Fibroblast of lung (primary cell): ENCODE data around the gene SLC22A4. TPM values are rescaled to one million over a fixed set of nuclear protein-coding genes. Genes with fewer than 3 reads are reported as not detected.

ENCODE experiments used
- DNase-seq, 2 donors: peaks; one replicate each; pipeline versions ENCODE4 v3.0.0 to v3.0.0-alpha.2; 2010; ENCODE audit warnings: low read depth in 2 of 2
- H2AFZ ChIP-seq: 2 replicates; pipeline ENCODE4 v1.5.1; 2012; ENCODE audit warnings: low read length, control low read depth, inconsistent platforms
- H3K27ac ChIP-seq: 2 replicates; pipeline ENCODE4 v1.5.1; 2011; ENCODE audit warnings: low read length, control low read depth; ENCODE audit not compliant: insufficient read depth
- H3K27me3 ChIP-seq: 2 replicates; pipeline ENCODE4 v1.5.1; 2011; ENCODE audit warnings: mild to moderate bottlenecking, low read length; ENCODE audit not compliant: control insufficient read depth, insufficient read depth
- H3K36me3 ChIP-seq: 2 replicates; pipeline ENCODE4 v1.5.1; 2011; ENCODE audit warnings: low read length; ENCODE audit not compliant: control insufficient read depth, insufficient read depth
- H3K4me1 ChIP-seq: 2 replicates; pipeline ENCODE4 v1.5.1; 2011; ENCODE audit warnings: low read length; ENCODE audit not compliant: control insufficient read depth, insufficient read depth; ENCODE audit errors: extremely low read depth
- H3K4me2 ChIP-seq: 2 replicates; pipeline ENCODE4 v1.5.1; 2011; ENCODE audit warnings: low read length, control low read depth; ENCODE audit not compliant: insufficient read depth; ENCODE audit errors: extremely low read depth
- H3K4me3 ChIP-seq, 4 experiments: fragments of 200-600 bp in 1 of 4; sonication (generic) in 1 of 4; replicated peaks in 1 of 4; 2 replicates each; pipeline ENCODE4 v1.5.1; 2011 to 2016; ENCODE audit warnings: low read length in 4 of 4, low read depth in 3 of 4, mild to moderate bottlenecking in 3 of 4, control low read depth in 2 of 4, inconsistent platforms in 1 of 4, mixed read lengths in 1 of 4; ENCODE audit not compliant: insufficient read depth in 1 of 4; ENCODE audit errors: control extremely low read depth in 1 of 4
- H3K79me2 ChIP-seq: 2 replicates; pipeline ENCODE4 v1.5.1; 2012; ENCODE audit warnings: mild to moderate bottlenecking, low read length, inconsistent platforms; ENCODE audit not compliant: control insufficient read depth, insufficient read depth
- H3K9ac ChIP-seq: 2 replicates; pipeline ENCODE4 v1.5.1; 2011; ENCODE audit warnings: mild to moderate bottlenecking, low read length, control low read depth; ENCODE audit not compliant: insufficient read depth
- H3K9me3 ChIP-seq: 2 replicates; pipeline ENCODE4 v1.5.1; 2012; ENCODE audit warnings: low read depth, low read length; ENCODE audit not compliant: control insufficient read depth, insufficient read depth
- H4K20me1 ChIP-seq: 2 replicates; pipeline ENCODE4 v1.5.1; 2011; ENCODE audit warnings: low read length; ENCODE audit not compliant: control insufficient read depth, insufficient read depth; ENCODE audit errors: extremely low read depth
- CTCF ChIP-seq, 2 donors: IDR thresholded peaks in 1 of 2; conservative IDR thresholded peaks in 1 of 2; 1 replicate in 1 of 2; 2 replicates in 1 of 2; pipeline ENCODE4 v1.5.1; 2011 to 2012; ENCODE audit warnings: low read length in 2 of 2, control low read depth in 1 of 2, inconsistent platforms in 1 of 2, low read depth in 1 of 2, mild to moderate bottlenecking in 1 of 2
- EZH2 ChIP-seq: IDR thresholded peaks from 2 replicates; pipeline ENCODE4 v1.5.1; 2012; ENCODE audit warnings: low read length, control low read depth, mild to moderate bottlenecking; ENCODE audit errors: missing control alignments
- polyA plus RNA-seq, 2 donors: library from polyadenylated mRNA; depleted of rRNA in 1 of 2; stranded (reverse) in 1 of 2; unstranded in 1 of 2; fragments of >200 nt; gene quantifications; 2 replicates each; pipeline ENCODE4 v1.2.1, GENCODE V29; 2011 to 2012; ENCODE audit warnings: missing spikeins in 1 of 2
- total RNA-seq: library from RNA; depleted of rRNA; stranded (reverse); fragments of >200 nt; gene quantifications from 2 replicates; pipeline ENCODE4 v1.2.1, GENCODE V29; 2014

Gene SLC22A4
- total and polyA plus RNA-seq, 2 donors (not counting 1 experiment from before 2014, with no cell fraction given), result 1.1 to 4.1 TPM

- peak; percentile 94 for DNase-seq
- Histone ChIP-seq H3K9ac (peak overlapping the region; percentile 54), H3K27ac (peak overlapping the region; percentile 98), H3K9me3 (no peaks in the 10 kb centered on the region), H4K20me1 (no peaks in the 10 kb centered on the region), H3K4me2 (peak overlapping the region; percentile 63), H3K27me3 (no peaks in the 10 kb centered on the region), H3K4me1 (peaks cover 60% of the 10 kb centered on the region), H3K36me3 (peaks cover 19% of the 10 kb centered on the region), H3K4me3 (no peak overlapping the region), H3K79me2 (peaks cover 6% of the 10 kb centered on the region), H2AFZ (no peak overlapping the region)
- TF ChIP-seq CTCF (conservative IDR thresholded peaks at IDR 0.05 in 1 of 2, IDR thresholded peaks at IDR 0.05 in 1 of 2; ENCODE audit: low read depth in 1 of 2, low read length in 2 of 2), result no peak
- TF ChIP-seq EZH2, result no peak
These were observed 28.7 kb upstream of the SLC22A4 start for GRCh38 chr5:132265336-132266030.

- Histone ChIP-seq H3K36me3 (peaks cover 19% of the 10 kb centered on the region), H2AFZ (peak overlapping the region; percentile 7), H3K9me3 (no peaks in the 10 kb centered on the region), H3K9ac (peak overlapping the region; percentile 48), H3K4me3 (no peak overlapping the region), H3K4me1 (peaks cover 52% of the 10 kb centered on the region), H3K79me2 (peaks cover 4% of the 10 kb centered on the region), H4K20me1 (no peaks in the 10 kb centered on the region), H3K27me3 (no peaks in the 10 kb centered on the region), H3K4me2 (peak overlapping the region; percentile 63), H3K27ac (peak overlapping the region; percentile 98)
- TF ChIP-seq CTCF (conservative IDR thresholded peaks at IDR 0.05 in 1 of 2, IDR thresholded peaks at IDR 0.05 in 1 of 2; ENCODE audit: low read depth in 1 of 2, low read length in 2 of 2) (no peak), EZH2 (no peak)
- DNase-seq, result no peak
These were observed 28.0 kb upstream of the SLC22A4 start for GRCh38 chr5:132266031-132266835.

- Histone ChIP-seq H3K9ac (no peak overlapping the region), H3K36me3 (peaks cover 19% of the 10 kb centered on the region), H3K4me2 (no peak overlapping the region), H4K20me1 (no peaks in the 10 kb centered on the region), H2AFZ (no peak overlapping the region), H3K4me3 (no peak overlapping the region), H3K9me3 (no peaks in the 10 kb centered on the region), H3K27ac (peak overlapping the region; percentile 98), H3K79me2 (peaks cover 3% of the 10 kb centered on the region), H3K27me3 (no peaks in the 10 kb centered on the region), H3K4me1 (peaks cover 49% of the 10 kb centered on the region)
- DNase-seq, result no peak
- TF ChIP-seq CTCF (conservative IDR thresholded peaks at IDR 0.05 in 1 of 2, IDR thresholded peaks at IDR 0.05 in 1 of 2; ENCODE audit: low read depth in 1 of 2, low read length in 2 of 2) (no peak), EZH2 (no peak)
These were observed 27.4 kb upstream of the SLC22A4 start for GRCh38 chr5:132266836-132267160.
